Ramos (cell line): ENCODE measurements around the gene TMEM184C.

ENCODE experiments used
- in situ Hi-C: fragments of 300-500 bp; cut with MboI; formaldehyde crosslinking; loops from one replicate; pipeline ENCODE4 v1.14.3; 2022; ENCODE audit warnings: low sequenced_read_pairs; ENCODE audit not compliant: unreplicated experiment

Gene TMEM184C

GRCh38 chr4:147643616-147644015 lies 26.4 kb downstream of the TMEM184C start:
- in situ Hi-C loops = no loop called here

- in situ Hi-C loops = no loop called here
These were observed 27.3 kb downstream of the TMEM184C start for GRCh38 chr4:147644471-147644870.

- in situ Hi-C loops = no loop called here
These were observed 27.9 kb downstream of the TMEM184C start for GRCh38 chr4:147645099-147645498.

- in situ Hi-C loops = no loop called here
These were observed 31.5 kb downstream of the TMEM184C start for GRCh38 chr4:147648656-147649055.

GRCh38 chr4:147651563-147651962 lies 34.4 kb downstream of the TMEM184C start:
- in situ Hi-C loops = no loop called here

- in situ Hi-C loops = no loop called here
These were observed 38.4 kb downstream of the TMEM184C start for GRCh38 chr4:147655639-147656038.

- in situ Hi-C loops = no loop called here
These were observed 41.3 kb downstream of the TMEM184C start for GRCh38 chr4:147658501-147658900.

GRCh38 chr4:147674073-147674472 lies 56.9 kb downstream of the TMEM184C start:
- in situ Hi-C loops = no loop called here

- in situ Hi-C loops = no loop called here
These were observed 57.3 kb downstream of the TMEM184C start for GRCh38 chr4:147674496-147674895.

- in situ Hi-C loops = no loop called here
These were observed 60.9 kb downstream of the TMEM184C start for GRCh38 chr4:147678106-147678505.

- in situ Hi-C loops = no loop called here
These were observed 61.8 kb downstream of the TMEM184C start for GRCh38 chr4:147678796-147679549.

GRCh38 chr4:147682755-147683154 lies 65.6 kb downstream of the TMEM184C start:
- in situ Hi-C loops = no loop called here

- in situ Hi-C loops = no loop called here
These were observed 66.0 kb downstream of the TMEM184C start for GRCh38 chr4:147683188-147683591.

GRCh38 chr4:147683717-147684700 lies 66.8 kb downstream of the TMEM184C start, which contains the start of gene PRMT9:
Gene PRMT9, minus strand, starts transcription at chr4:147684163. Its CDS starts 176 bp downstream, at chr4:147683987.
- in situ Hi-C loops = no loop called here

- in situ Hi-C loops = no loop called here
These were observed 71.9 kb downstream of the TMEM184C start for GRCh38 chr4:147689067-147689466.

- in situ Hi-C loops = no loop called here
These were observed 74.6 kb downstream of the TMEM184C start for GRCh38 chr4:147691820-147692219.

- in situ Hi-C loops = no loop called here
These were observed 76.0 kb downstream of the TMEM184C start for GRCh38 chr4:147693218-147693617.

- in situ Hi-C loops = no loop called here
These were observed 79.7 kb downstream of the TMEM184C start for GRCh38 chr4:147696866-147697265.

- in situ Hi-C loops = no loop called here
These were observed 87.6 kb downstream of the TMEM184C start for GRCh38 chr4:147704846-147705245.

GRCh38 chr4:147707892-147708672 lies 90.9 kb downstream of the TMEM184C start:
- in situ Hi-C loops = no loop called here
